Germinal center (tissue), 1 donor: Measurements from ENCODE around the gene RNF113B.
A peak's percentile ranks its signal among the peaks of the same experiment; 100 is the strongest.

ENCODE experiments used
- DNase-seq: peaks from one replicate; pipeline ENCODE4 v3.0.0; 2012; ENCODE audit warnings: mixed read lengths, low spot score

Gene RNF113B

DNA sequence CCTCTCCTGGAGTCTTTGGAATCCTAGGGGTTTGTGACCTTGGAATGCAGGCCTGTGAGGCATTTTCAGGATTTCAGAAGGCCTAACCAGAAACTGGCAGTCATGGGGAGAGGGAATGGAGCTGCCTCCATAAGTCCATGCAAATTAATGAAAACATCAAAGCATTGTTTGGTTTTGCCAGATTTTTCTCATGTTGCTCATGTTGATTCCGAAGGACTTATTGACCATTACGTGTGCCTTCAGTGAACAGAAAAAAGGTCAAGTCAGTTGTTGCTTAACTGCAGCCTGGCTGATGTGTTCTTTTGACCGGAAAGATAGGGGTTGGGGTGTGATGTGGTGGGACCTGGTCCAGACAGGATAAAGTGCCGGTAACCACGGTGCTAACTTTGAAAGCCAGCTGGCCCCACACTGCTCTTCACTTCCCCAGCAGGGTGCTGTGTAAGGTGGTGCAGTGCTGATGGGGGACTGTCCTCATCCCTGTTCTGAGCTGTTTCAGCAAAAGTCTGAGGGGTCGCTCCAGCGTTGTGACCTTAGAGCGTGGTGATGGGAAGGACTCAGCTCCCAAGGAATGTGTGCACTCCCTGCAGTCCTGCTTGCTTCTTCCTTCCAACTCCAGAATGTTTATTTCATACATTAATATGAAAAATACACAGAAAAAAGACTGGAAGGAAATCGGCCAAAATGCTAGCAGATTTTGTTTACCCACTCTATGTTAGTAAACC is 3.5 kb downstream of the RNF113B start:
- DNase-seq: no peak

DNA sequence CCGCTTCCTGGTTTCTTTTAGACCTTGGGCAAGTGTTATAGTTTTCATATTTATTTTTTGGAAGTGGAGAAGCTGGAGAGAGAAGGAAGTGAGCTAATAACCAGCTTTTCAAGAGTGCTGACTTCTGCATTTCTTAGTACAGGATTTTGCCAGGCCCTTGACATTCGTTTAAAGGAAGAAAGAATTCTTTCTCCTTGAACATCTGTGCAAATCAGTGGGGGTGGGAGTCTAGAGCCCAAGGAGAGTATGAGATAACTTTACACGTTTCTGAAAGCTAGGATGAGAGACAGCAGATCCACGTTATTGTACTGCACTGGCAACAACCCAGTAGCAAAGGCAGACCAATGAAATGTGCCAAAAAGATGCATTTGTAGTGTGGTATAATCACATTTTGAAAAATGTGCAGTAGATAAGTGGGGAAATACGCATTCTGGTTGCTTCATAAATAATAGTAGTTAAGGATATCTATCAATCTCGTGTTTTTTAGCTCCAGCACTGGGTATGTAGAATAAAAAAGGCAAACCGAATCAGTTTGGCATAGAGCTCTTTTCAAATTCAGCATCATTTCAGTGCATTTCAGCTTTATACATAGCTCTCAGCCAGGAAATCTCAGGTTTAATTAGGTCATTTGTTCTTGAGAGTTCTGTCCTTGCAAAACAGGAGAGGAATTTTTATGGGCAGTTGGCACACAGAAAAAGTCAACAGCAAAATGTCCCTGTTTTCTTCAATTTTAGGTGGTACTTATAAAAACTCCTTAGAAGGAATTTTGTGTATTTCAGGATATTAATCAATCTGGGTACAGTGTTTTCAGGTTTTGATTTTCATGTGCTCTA is 4.3 kb downstream of the RNF113B start:
- DNase-seq: no peak

DNA sequence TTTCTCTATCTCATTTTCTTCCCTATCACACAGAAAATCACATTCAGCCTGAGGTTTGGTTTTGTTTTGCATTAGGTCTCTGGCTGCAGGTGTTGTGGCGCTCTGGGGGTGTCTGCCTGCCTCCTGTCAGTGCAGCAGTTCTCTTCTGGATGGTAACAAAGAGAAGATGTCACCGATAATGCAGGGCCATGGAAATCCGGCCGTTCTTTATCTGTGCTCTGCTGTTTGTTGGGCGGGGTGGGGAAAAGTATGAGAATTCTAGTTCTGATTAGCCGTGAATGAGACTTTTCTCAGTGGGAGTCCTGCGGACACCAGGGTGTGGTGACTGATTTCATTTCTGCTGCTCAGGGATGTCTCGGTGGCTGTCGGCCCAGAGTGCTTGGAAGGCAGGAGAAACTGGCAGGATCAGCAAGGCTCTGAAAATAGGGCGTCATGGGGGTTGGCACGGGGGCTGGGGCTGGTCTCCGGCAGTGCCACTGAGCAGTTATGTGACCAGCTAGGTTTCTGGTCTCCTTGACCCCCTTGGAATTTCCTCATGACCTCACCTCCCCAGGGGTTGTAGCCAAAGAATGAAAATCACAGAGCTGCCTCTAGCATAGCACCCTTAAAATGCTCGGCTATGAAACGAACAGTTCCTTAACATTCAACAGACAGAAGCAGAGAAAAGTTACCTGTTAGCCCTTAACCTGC is 5.0 kb downstream of the RNF113B start:
- no peak for DNase-seq

DNA sequence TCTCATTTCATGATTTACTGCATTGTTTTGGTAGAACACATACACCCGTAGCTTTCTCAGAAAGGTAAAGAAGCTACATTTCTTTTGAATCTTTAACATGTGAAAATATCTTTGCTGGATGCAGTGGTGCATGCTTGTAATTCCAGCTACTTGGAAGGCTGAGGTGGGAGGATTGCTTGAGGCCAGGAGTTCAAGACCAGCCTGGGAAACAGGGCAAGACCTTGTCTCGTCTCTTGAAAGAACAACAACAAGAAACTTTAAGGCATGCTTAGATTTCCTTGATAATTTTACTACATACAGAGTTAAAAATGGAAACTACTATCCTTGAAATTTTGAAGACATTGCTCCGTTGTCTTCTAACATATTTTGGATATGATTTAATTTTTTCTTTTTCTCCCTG is 7.7 kb downstream of the RNF113B start:
- DNase-seq: no peak

DNA sequence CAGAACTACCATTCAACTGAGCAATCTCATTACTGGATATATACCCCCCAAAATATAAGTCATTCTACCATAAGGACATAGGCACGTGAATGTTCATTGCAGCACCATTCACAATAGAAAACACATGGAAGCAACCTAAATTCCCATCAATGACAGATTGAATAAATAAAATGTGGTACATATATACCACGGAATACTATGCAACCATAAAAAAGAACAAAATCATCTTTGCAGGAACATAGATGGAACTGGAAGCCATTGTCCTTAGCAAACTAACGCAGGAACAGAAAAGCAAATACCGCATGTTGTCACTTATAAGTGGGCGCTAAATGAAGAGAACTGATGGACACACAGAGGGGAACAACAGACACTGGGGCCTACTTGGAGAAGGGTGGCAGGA is 14.1 kb downstream of the RNF113B start:
- DNase-seq: no peak

DNA sequence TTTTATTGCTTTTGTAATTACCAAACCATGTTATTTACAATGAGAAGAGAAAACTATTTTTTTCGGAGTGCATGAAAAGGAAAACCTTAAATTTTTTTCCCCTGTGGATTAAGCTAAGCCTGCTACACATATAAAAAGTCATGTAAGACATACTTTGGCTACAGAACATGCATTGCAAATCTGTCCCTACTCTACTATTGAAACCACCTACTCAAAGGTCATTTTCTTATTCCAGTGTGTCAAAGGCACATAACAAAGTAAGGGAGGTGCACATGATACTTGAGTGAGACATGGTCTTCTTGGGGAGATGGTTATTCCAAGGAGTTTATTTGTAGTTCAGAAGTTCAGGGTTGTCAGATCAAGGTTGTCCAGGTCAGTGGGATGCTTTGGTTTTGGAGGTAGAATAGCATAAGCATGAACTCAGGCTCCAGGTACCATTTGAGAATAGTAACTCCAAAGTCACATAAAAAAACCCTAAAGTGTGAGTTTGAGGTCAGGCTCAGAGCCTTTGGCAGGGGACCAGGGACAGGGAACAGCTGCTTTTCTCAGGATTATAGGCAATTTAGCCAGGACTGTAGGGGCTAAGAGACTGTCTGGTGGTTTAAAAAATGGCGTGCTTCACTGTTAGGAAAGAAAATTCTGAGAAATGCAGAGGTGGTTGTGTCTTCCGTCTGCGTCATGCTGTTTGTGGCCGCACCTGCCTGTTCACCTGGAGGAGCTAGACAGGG is 18.7 kb downstream of the RNF113B start:
- DNase-seq: no peak

DNA sequence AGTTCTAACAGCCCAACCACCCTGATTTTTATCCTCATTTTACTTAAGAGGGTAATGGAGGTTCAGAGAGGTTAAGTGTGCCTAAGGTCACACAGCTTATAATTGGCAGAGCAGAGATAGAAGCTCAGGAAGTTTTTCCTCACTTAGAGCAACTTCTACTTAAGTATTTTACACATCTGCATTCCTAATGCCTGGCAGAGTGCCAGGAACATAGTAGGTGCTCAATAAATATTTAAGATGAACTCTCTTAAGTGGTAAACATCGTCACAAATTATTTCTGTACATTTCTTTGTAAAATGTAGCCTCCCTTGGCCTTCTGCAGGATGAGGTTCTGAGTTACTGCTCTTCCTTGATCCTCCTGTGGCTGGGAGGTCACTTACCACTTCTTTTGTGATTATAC is 19.5 kb downstream of the RNF113B start:
- no peak for DNase-seq

DNA sequence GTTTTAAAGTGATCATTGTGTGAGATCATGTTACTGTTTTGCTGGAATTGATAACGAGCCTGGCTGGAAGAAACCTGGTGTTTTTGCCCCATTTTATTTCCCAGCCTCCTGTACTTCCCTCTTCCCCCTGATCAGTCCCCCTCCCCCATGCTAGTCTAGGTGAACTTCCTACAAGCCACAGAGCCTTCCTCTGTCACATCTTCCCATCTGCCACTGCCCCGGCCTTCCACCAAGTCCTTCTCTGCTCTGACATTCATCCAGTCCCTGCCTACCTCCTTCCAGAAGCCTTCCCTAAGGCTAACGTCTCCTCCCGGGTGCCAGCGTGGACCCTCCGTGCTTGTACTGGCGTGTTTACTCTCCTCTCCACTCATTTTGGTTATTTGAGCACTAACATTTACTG is 19.9 kb downstream of the RNF113B start:
- DNase-seq: no peak

DNA sequence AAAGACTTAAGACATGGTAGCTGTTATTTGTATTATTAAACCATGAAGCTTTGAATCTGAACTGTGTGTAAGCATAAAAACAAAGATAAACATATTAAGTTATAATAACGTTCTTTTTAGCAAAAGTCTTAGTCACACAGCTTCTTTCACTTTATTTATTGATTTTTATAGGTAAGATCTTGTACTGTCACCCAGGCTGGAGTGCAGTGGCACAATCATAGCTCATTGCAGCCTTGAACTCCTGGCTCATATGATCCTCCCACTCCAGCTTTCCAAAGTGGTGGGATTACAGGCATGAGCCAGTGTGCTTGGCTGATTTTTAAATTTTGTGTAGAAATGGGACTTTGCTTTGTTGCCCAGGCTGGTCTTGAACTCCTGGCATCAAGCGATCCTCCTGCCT is 20.8 kb downstream of the RNF113B start:
- DNase-seq: no peak

DNA sequence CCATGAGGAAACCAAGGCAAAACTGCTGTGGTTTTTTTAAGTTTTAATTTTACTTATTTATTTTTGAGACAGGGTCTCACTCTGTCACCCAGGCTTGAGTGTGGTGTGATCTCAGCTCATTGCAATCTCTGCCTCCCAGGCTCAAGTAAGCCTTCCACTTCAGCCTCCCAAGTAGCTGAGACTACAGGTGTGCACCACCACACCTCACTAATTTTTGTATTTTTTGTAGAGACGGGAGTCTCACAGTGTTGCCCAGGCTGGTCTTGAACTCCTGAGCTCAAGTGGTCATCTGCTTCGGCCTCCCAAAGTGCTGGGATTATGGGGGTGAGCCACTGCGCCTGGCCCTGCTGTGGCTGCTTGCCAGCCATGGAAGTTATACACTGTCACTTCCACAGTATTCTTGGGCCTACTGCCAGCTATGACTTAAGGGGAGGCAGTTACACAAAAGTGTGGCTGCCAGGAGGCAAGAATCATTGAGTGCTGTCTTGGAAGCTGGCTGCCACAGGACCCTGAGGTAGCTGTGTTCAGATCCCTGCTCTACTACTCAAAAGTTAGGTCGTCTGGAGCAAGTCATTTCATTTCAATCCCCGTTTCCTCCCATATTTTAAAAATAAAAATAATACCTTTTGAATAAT is 21.5 kb downstream of the RNF113B start:
- no peak for DNase-seq

DNA sequence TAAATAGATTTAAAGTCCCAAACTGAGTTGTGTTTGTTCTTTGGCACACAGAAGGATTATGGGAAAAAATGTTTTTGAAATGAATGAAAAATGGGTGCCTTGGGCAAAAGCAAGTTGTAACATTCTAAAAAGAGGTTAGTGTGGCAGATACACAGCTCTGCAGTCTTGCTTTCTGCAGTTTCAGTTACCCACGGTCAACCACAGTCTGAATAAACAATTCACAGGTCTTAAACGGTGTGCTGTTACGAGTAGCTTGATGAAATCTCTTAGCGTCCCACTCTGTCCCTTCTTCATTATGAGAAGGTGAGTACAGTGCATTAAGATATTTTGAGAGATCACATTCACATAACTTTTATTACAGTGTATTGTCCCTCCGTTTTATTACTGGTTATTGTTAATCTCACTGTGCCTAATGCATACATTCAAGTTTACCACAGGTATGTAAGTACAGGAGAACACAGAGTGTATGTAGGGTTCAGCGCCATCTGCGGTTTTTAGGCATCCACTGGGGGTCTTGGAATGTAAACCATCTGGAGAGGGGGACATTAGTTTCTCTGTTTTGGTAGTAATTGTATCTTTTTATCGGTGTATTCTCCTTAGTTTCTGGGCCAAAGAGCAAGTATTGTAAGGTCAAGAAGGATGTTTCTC is 26.1 kb downstream of the RNF113B start:
- no peak for DNase-seq

DNA sequence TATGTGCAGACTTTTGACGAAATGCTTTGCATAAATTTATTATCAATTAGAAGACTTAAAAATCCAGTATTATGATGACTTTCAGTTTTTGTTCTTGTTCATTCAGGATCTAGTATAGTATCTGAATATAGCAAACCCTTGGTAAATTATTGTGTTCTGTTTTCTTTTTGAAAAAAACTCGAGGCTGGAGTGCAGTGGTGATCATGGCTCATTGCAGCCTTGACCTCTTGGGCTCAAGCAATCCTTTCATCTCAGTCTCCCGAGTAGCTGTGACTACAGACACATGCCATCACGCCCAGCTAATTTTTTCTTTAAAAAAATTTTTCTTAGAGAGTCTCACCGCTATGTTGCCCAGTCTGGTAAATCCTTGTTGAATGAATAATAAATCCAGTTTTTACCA is 29.5 kb downstream of the RNF113B start:
- no peak for DNase-seq

DNA sequence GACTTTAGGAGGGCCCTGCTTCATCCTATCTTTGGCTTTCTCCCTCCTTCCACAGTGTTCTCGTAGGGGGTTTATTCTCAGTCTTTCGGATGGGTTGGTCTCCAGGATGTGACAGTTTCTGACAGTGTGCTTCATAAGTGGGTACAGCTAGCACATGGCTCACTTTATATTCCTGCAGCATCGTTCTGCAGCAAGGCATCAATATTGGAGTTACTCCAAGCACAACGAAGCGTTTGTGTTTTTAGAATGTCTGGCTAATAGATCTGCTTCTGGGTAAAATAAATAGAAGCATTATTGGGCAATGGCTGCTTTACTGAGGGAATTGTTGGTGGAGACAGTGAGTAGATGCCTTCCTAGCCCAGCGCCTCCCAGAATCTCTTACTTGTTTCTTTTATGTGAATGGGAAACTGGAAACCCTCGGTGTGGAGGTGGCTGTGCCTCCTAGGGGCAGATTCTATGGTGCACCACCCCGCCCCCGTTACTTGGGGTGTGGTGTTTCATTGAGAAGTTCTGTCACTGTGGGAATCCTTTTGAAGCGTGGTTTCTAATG is 32.2 kb downstream of the RNF113B start:
- no peak for DNase-seq

DNA sequence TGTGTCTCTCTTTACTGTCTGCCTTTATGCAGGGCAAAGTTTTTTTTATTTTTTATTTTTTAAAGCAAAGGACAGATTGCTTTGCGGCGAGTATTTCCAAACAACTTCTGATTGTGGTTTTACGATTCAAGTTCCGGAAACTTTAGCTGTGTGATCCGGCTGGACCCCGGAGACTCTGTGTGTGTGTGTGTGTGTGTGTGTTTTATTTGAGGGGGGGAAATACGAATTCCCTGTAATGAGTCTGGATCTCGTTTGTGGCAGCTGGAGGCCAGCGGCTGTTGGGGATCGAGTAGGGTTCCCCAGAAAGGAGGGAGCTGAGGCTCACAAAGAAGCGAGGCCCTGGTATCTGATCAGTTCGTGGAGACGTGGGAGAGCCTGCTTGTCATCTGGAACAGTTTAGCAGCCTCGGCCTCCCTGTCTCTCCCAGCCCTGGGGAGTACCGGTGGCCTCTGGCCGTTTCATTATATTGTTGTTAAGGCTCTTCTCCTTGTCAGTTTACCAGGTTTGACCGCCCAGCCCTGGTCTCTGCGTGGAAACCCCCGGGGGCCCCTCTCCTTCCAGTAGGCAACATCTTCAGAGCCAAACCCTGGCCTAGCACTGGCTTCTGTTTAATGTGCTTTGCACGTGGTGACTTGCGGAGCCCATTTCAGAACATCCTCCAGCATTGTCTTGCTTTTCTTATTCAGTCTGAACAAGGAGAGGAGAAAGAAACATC is 32.9 kb downstream of the RNF113B start:
- no peak for DNase-seq

DNA sequence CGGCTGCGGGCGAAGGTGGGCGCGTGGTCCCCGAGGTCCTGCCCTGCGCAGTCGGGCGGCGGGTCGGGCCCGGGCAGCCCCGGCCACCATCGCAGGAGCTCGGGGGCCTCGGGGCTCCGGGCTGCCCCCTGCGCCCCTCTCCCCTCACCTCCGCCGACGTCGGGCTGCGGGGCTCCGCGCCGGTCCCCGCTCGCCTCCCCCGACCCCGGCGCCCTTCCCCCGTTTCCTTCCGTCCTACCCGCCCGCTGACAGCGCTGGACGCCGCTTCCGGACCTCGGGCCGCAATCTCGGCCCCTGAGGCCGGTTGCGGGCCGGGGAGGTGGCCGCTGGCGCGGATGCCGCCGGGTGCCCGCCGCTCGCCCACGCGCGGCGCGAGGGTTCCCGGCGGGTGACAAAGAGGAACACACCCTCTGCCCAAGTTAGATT is 33.5 kb downstream of the RNF113B start:
- DNase-seq: no peak

DNA sequence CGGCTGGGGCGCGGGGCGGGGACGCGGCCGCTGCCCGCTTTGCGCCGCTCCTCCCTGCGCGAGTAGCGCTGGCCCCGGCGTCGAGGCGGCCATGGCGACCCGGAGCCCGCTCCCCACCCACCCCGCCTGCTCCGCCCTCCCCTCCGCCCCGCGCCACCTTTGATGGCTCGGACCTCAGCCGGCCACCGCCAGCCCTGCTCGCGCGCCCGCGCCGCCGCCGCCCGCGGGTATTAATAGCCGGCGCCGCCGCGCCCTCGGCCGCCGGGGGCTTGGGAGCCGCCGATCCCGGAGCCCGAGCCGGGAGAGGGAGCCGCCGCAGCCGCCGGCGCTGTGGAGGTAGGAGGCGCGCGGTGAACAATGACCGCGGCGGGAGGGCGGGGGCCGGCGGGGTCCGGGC is 33.9 kb downstream of the RNF113B start:
- no peak for DNase-seq

DNA sequence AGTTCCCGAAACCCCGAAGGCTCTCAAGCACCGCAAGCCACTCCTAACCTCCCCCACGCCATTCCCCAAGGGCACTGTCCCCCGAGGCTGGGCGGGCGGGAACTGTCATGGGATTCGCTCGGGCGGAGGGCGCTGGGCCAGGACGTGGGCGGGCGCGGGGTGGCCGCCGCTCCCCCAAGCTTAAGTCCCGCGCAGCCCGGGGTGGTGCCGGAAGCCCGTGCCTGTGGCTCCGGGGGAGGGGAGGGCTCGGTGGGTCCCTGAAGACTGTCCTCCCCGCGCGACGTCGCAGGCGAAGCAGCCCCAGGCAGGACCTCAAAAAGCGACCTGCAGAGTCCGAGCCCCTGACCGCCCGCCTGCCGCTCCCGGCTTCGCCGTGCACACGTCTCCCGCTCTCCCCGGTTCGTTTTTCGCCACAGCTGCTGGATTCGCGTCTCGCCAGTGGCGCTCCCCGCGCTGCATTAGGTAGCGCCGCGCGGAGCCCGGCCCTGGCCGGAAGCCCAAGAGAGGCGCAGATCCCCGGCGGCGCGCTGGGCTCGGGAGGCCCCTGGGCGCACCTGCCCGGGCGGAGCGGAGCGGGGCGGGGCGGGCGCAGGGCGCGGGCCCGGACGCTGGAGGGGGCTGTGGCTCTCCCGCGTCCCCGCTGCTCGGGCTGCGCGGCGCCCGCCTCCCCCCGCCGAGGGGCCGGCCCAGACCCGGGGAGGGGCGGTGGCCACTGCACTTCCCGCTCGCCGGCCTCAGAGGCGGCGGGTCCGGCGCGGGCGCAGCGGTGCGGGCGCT is 34.5 kb downstream of the RNF113B start, which contains the start of gene FARP1:
Gene FARP1, plus strand, starts transcription at position 715 of the 777 bp plus-strand sequence. CDS start 70,149 bp downstream, outside the sequence.
- DNase-seq: peak; percentile 54

DNA sequence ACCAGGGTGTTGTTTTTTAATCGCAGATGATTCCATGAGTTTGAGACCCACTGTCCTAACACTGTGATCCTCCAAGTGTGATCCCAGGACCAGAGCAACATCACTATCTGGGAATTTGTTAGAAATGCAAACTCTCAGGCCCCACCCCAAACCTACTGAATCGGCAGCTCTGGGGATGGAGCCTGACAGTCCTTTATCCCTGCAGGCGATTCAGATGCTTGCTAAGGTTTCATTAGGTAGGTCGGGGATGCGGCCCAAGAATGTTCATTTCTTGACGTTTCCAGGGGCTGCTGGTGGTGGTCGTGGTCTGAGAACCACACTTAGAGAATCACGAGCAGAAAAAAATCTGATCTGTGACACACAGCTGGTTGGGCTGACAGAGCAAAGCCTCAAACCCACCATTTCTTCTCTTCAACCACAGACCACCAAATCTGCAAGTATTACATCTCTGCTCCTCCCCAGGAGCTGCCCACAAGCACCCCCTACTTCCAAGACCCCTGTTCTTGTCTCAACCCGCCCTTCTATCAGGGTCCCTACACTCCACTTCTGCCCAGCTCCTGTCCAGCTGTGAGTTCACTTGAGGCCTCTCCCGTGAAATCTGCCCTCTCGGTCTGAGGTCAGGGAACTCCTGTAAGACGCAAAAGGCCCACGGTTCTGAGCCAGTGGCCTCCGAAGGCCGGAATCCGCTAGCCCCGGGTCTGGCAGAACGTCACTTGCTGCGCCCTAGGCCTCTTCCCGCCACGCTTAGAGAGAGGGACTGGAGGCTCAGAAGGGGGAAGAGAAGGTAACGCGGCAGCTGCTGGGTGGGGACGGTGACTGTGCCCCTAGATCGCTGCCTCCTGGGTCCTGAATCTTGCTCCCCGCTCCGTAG is 35.3 kb downstream of the RNF113B start:
- no peak for DNase-seq
